Sigmoid colon (tissue), 7 donors: Measurements from ENCODE around the gene SPATC1L. TPM values are rescaled to one million over a fixed set of nuclear protein-coding genes. Genes with fewer than 3 reads are reported as not detected.

ENCODE experiments used
- DNase-seq: peaks from one replicate; pipeline ENCODE4 v3.0.0-alpha.2; 2019
- H3K27ac ChIP-seq, 4 donors: fragments of 200-600 bp; sonication (generic); one replicate each; pipeline ENCODE4 v1.5.1; 2016 to 2019; ENCODE audit warnings: mild to moderate bottlenecking in 1 of 4
- H3K27me3 ChIP-seq, 3 donors: fragments of 200-600 bp; sonication (generic); one replicate each; pipeline ENCODE4 v1.5.1; 2019; ENCODE audit warnings: mild to moderate bottlenecking in 1 of 3
- H3K36me3 ChIP-seq, 4 donors: fragments of 200-600 bp; sonication (generic); one replicate each; pipeline ENCODE4 v1.5.1; 2016 to 2019
- H3K4me1 ChIP-seq, 4 donors: fragments of 200-600 bp; sonication (generic); one replicate each; pipeline ENCODE4 v1.5.1; 2017 to 2019
- H3K4me3 ChIP-seq, 4 donors: fragments of 200-600 bp; sonication (generic); one replicate each; pipeline ENCODE4 v1.5.1; 2017 to 2019; ENCODE audit warnings: mild to moderate bottlenecking in 2 of 4, moderate library complexity in 1 of 4
- H3K9me3 ChIP-seq, 4 donors: fragments of 200-600 bp in 3 of 4; sonication (generic) in 3 of 4; one replicate each; pipeline versions ENCODE4 v1.5.1 to v1.6.1; 2013 to 2019
- EP300 ChIP-seq, 4 donors: sonication (generic); formaldehyde crosslinking; IDR thresholded peaks; one replicate each; pipeline ENCODE4 v1.6.1; 2017; ENCODE audit warnings: antibody characterized with exemption in 4 of 4
- POLR2A ChIP-seq, 2 donors: fragments of 450-650 bp; IDR thresholded peaks; one replicate each; pipeline ENCODE4 v1.6.1; 2016; ENCODE audit warnings: antibody characterized with exemption in 2 of 2, mild to moderate bottlenecking in 2 of 2, moderate library complexity in 2 of 2
- POLR2AphosphoS5 ChIP-seq, 4 donors: sonication (generic); formaldehyde crosslinking; IDR thresholded peaks; one replicate each; pipeline ENCODE4 v1.6.1; 2017; ENCODE audit warnings: antibody characterized with exemption in 4 of 4
- WGBS, 2 donors: extraction: QIAGEN DNeasy Blood & Tissue Kit; methylation state at CpG; one replicate each; pipeline ENCODE4 v1.1.7; 2013; 5-methylcytosine and 5-hydroxymethylcytosine counted together
- intact Hi-C: fragments of 100-400 bp; cut with DNase I; formaldehyde crosslinking; loops from one replicate; pipeline ENCODE4 v1.15.1; 2023
- polyA plus RNA-seq, 3 donors: library from polyadenylated mRNA; stranded (reverse); fragments of 200-250 nt; gene quantifications; one replicate each; pipeline ENCODE4 v1.2.3, GENCODE V29; 2013
- total RNA-seq, 4 donors: library from RNA; depleted of rRNA; stranded (reverse); fragments of >200 nt; gene quantifications; one replicate each; pipeline ENCODE4 v1.1.0, GENCODE V29; 2016
- TF ChIP-seq, protein P1 (sequence below), 4 experiments: fragments of 450-650 bp in 3 of 4; fragments of 200-600 bp in 1 of 4; IDR thresholded peaks; one replicate each; pipeline ENCODE4 v1.5.1; 2016 to 2019; ENCODE audit warnings: antibody characterized with exemption in 4 of 4, mild to moderate bottlenecking in 3 of 4, moderate library complexity in 2 of 4
- donor health status: healthy with polysubstance abuse.
- donor health status: Bipolar disorder and iron deficiency.
- donor health status: healthy.

SPATC1L gene
- total and polyA plus RNA-seq, 7 donors: 0.95 to 18.3 (median 7.8) TPM

GRCh38 chr21:46120301-46121285 lies 63.7 kb downstream of the SPATC1L start:
- peaks cover 85 to 98% (median 96%) of the 10 kb centered on the region in 4 donors for H3K36me3 ChIP-seq
- intact Hi-C loops: no loop called here
- no peaks in the 10 kb centered on the region for H3K27me3 ChIP-seq
- peak; percentile 64 for DNase-seq
- no peak overlapping the region for H3K4me3 ChIP-seq
- H3K4me1 ChIP-seq: no peaks in the 10 kb centered on the region
- H3K9me3 ChIP-seq: no peaks in the 10 kb centered on the region
- peak overlapping the region; percentile 32 to 63 (median 57) for H3K27ac ChIP-seq
- no peak for TF ChIP-seq POLR2AphosphoS5 (IDR thresholded peaks at IDR 0.05)
- TF ChIP-seq EP300 (IDR thresholded peaks at IDR 0.05): no peak
- TF ChIP-seq, protein P1, sequence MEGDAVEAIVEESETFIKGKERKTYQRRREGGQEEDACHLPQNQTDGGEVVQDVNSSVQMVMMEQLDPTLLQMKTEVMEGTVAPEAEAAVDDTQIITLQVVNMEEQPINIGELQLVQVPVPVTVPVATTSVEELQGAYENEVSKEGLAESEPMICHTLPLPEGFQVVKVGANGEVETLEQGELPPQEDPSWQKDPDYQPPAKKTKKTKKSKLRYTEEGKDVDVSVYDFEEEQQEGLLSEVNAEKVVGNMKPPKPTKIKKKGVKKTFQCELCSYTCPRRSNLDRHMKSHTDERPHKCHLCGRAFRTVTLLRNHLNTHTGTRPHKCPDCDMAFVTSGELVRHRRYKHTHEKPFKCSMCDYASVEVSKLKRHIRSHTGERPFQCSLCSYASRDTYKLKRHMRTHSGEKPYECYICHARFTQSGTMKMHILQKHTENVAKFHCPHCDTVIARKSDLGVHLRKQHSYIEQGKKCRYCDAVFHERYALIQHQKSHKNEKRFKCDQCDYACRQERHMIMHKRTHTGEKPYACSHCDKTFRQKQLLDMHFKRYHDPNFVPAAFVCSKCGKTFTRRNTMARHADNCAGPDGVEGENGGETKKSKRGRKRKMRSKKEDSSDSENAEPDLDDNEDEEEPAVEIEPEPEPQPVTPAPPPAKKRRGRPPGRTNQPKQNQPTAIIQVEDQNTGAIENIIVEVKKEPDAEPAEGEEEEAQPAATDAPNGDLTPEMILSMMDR (IDR thresholded peaks at IDR 0.05): no peak
- no peak for TF ChIP-seq POLR2A (IDR thresholded peaks at IDR 0.05)
- WGBS, 2 donors: 74 to 82% methylated on average over 26 of the region's 26 CpGs

GRCh38 chr21:46119637-46120271 lies 64.5 kb downstream of the SPATC1L start:
- DNase-seq: peak; percentile 58
- H3K27ac ChIP-seq: peak overlapping the region; percentile 36 to 63 (median 57)
- TF ChIP-seq EP300 (IDR thresholded peaks at IDR 0.05) (no peak), POLR2A (IDR thresholded peaks at IDR 0.05) (no peak), POLR2AphosphoS5 (IDR thresholded peaks at IDR 0.05) (no peak)
- TF ChIP-seq, protein P1 (IDR thresholded peaks at IDR 0.05): no peak
- no peak overlapping the region for H3K4me3 ChIP-seq
- 69 to 86% methylated on average over 14 of the region's 14 CpGs for WGBS, 2 donors
- no peaks in the 10 kb centered on the region for H3K4me1 ChIP-seq
- H3K27me3 ChIP-seq: no peaks in the 10 kb centered on the region
- H3K9me3 ChIP-seq: no peaks in the 10 kb centered on the region
- peaks cover 81 to 98% (median 96%) of the 10 kb centered on the region in 4 donors for H3K36me3 ChIP-seq
- intact Hi-C loops: no loop called here

DNA sequence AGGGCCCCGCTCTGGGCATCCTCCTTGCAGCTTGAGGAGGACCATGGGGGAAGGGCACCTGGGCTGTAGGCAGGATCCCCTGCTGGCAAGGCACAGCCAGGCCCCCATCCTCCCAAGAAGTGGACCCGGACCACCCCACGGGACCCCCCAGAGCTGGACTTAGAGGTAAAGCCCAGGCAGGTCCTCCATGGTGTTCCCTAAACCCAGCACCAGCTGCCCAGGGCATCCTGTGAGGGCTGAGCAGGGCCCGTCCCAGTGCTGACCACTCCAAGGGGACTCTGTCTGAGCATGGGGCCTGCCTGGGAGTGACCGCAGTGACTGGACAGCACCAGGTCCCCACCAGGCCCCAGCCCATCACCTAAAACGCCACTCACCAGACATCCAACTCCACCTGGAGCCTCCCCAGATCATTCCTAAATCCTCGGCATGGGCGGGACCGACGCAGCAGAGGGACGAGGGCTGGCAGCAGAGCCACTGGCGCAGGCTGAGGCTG lies 65.1 kb downstream of the SPATC1L start:
- H3K27me3 ChIP-seq: no peaks in the 10 kb centered on the region
- 74 to 90% methylated on average over 12 of the region's 12 CpGs for WGBS, 2 donors
- H3K36me3 ChIP-seq: peaks cover 75 to 98% (median 96%) of the 10 kb centered on the region in 4 donors
- no peaks in the 10 kb centered on the region for H3K9me3 ChIP-seq
- no peak overlapping the region for H3K4me3 ChIP-seq
- peak overlapping the region; percentile 36 to 63 (median 57) for H3K27ac ChIP-seq
- TF ChIP-seq, protein P1 (IDR thresholded peaks at IDR 0.05): no peak
- TF ChIP-seq POLR2AphosphoS5 (IDR thresholded peaks at IDR 0.05) (no peak), POLR2A (IDR thresholded peaks at IDR 0.05) (no peak), EP300 (IDR thresholded peaks at IDR 0.05) (no peak)
- intact Hi-C loops: no loop called here
- peak; percentile 63 for DNase-seq
- no peaks in the 10 kb centered on the region for H3K4me1 ChIP-seq

GRCh38 chr21:46118316-46119143 lies 65.7 kb downstream of the SPATC1L start:
- TF ChIP-seq POLR2AphosphoS5 (IDR thresholded peaks at IDR 0.05) (no peak), POLR2A (IDR thresholded peaks at IDR 0.05) (no peak), EP300 (IDR thresholded peaks at IDR 0.05) (no peak)
- TF ChIP-seq, protein P1 (IDR thresholded peaks at IDR 0.05): no peak
- Histone ChIP-seq H3K27me3 (no peaks in the 10 kb centered on the region), H3K36me3 (peaks cover 80 to 99% (median 98%) of the 10 kb centered on the region in 4 donors), H3K4me1 (no peaks in the 10 kb centered on the region), H3K4me3 (no peak overlapping the region), H3K27ac (peak overlapping the region; percentile 36 to 63 (median 48)), H3K9me3 (no peaks in the 10 kb centered on the region)
- 81 to 91% methylated on average over 27 of the region's 27 CpGs for WGBS, 2 donors
- intact Hi-C loops: no loop called here
- DNase-seq: peak; percentile 60
